ENCODE data around the gene SLC22A2.

- no peak for TF ChIP-seq POLR2A (IDR thresholded peaks at IDR 0.05)
- TF ChIP-seq, protein P1, sequence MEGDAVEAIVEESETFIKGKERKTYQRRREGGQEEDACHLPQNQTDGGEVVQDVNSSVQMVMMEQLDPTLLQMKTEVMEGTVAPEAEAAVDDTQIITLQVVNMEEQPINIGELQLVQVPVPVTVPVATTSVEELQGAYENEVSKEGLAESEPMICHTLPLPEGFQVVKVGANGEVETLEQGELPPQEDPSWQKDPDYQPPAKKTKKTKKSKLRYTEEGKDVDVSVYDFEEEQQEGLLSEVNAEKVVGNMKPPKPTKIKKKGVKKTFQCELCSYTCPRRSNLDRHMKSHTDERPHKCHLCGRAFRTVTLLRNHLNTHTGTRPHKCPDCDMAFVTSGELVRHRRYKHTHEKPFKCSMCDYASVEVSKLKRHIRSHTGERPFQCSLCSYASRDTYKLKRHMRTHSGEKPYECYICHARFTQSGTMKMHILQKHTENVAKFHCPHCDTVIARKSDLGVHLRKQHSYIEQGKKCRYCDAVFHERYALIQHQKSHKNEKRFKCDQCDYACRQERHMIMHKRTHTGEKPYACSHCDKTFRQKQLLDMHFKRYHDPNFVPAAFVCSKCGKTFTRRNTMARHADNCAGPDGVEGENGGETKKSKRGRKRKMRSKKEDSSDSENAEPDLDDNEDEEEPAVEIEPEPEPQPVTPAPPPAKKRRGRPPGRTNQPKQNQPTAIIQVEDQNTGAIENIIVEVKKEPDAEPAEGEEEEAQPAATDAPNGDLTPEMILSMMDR (IDR thresholded peaks at IDR 0.05) = no peak
These were observed 59.9 kb downstream of the SLC22A2 start for GRCh38 chr6:160198606-160199211.
